Loucy (cell line): ENCODE results near the gene IQCF2.

Experiments used
- EZH2phosphoT487 ChIP-seq: fragments of 200-600 bp; IDR thresholded peaks from 2 replicates; pipeline ENCODE4 v1.6.1; 2018; ENCODE audit warnings: antibody characterized with exemption, mild to moderate bottlenecking, moderate library complexity, borderline replicate concordance
- TF ChIP-seq, protein P1 (sequence below): fragments of 200-600 bp; sonication (generic); conservative IDR thresholded peaks from 2 replicates; pipeline ENCODE4 v1.5.1; 2014; ENCODE audit warnings: mild to moderate bottlenecking, antibody characterized with exemption, low read length

DNA sequence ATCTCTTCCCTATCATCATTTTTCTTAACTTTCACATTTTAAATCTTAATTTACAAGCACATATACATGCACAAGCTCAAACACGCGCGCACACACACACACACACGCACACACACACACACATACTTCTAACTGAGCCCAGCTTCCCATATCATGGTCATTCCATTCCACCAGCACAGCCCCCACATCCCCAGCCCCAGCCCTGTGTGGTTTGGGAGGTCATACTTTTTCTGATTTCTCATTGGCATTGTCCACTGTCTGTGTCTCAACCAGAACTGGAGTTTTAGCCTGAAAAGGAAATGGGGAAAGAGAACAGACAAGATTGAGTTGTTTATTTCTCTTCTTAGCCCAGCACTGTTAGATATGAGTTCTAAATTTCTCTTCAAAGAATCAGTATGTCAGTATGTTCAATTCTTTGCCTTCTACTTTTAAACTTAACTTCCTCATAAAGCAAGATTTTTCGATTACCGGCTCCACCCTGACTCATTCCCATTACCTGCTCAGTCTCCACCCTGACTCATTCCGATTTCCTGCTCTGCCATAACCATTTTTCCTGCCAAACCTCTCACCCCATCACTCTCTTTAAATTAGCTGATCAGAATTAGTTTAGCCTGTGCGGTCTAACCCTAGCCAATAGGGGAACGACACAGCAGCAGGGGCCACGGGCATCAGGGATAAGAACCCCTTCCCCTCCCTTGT lies 35.3 kb downstream of the IQCF2 start:
- TF ChIP-seq, protein P1, sequence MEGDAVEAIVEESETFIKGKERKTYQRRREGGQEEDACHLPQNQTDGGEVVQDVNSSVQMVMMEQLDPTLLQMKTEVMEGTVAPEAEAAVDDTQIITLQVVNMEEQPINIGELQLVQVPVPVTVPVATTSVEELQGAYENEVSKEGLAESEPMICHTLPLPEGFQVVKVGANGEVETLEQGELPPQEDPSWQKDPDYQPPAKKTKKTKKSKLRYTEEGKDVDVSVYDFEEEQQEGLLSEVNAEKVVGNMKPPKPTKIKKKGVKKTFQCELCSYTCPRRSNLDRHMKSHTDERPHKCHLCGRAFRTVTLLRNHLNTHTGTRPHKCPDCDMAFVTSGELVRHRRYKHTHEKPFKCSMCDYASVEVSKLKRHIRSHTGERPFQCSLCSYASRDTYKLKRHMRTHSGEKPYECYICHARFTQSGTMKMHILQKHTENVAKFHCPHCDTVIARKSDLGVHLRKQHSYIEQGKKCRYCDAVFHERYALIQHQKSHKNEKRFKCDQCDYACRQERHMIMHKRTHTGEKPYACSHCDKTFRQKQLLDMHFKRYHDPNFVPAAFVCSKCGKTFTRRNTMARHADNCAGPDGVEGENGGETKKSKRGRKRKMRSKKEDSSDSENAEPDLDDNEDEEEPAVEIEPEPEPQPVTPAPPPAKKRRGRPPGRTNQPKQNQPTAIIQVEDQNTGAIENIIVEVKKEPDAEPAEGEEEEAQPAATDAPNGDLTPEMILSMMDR = no peak
- TF ChIP-seq EZH2phosphoT487 = no peak
